22Rv1 (cell line): ENCODE data around the gene FRAS1.

ENCODE experiments used
- ZFX ChIP-seq: fragments of 450-650 bp; IDR thresholded peaks from 2 replicates; pipeline ENCODE4 v1.6.1; 2017; ENCODE audit warnings: antibody characterized with exemption, borderline replicate concordance
- TF ChIP-seq, protein P1 (sequence below): fragments of 450-650 bp; IDR thresholded peaks from 2 replicates; pipeline ENCODE4 v1.5.1; 2017; ENCODE audit warnings: mild to moderate bottlenecking

GRCh38 chr4:78078101-78078500, 21.0 kb downstream of the FRAS1 start:
- TF ChIP-seq, protein P1, sequence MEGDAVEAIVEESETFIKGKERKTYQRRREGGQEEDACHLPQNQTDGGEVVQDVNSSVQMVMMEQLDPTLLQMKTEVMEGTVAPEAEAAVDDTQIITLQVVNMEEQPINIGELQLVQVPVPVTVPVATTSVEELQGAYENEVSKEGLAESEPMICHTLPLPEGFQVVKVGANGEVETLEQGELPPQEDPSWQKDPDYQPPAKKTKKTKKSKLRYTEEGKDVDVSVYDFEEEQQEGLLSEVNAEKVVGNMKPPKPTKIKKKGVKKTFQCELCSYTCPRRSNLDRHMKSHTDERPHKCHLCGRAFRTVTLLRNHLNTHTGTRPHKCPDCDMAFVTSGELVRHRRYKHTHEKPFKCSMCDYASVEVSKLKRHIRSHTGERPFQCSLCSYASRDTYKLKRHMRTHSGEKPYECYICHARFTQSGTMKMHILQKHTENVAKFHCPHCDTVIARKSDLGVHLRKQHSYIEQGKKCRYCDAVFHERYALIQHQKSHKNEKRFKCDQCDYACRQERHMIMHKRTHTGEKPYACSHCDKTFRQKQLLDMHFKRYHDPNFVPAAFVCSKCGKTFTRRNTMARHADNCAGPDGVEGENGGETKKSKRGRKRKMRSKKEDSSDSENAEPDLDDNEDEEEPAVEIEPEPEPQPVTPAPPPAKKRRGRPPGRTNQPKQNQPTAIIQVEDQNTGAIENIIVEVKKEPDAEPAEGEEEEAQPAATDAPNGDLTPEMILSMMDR: no peak
- no peak for TF ChIP-seq ZFX
